HEK293 (cell line): ENCODE data around the gene FAM20B.

Source experiments
- CTCF ChIA-PET: fragments of 350-600 bp; formaldehyde crosslinking; extraction: SDS; loops from one replicate; lab custom pipeline; 2021; ENCODE audit warnings: antibody characterized with exemption; lab: Yijun Ruan, JAX
- POLR2A ChIA-PET: fragments of 300-600 bp; formaldehyde crosslinking; extraction: SDS; loops from one replicate; lab custom pipeline; 2020; ENCODE audit warnings: antibody characterized with exemption, inconsistent platforms; lab: Yijun Ruan, JAX
- H3K27ac ChIP-seq: fragments of 200-500 bp; sonication (Bioruptor generic); 2 replicates; pipeline ENCODE4 v1.5.1; 2014; ENCODE audit warnings: low read depth, low read length, control low read depth, inconsistent platforms; ENCODE audit errors: extremely low read depth
- H3K36me3 ChIP-seq, 2 experiments: fragments of 200-500 bp in 1 of 2; sonication (Bioruptor generic) in 1 of 2; 1 replicate in 1 of 2; 2 replicates in 1 of 2; pipeline ENCODE4 v1.5.1; 2014 to 2017; ENCODE audit warnings: inconsistent platforms in 2 of 2, low read length in 2 of 2; ENCODE audit not compliant: control insufficient read depth in 2 of 2, insufficient read depth in 1 of 2
- H3K4me1 ChIP-seq: fragments of 200-500 bp; sonication (Bioruptor generic); 2 replicates; pipeline ENCODE4 v1.5.1; 2014; ENCODE audit warnings: mild to moderate bottlenecking, low read length, inconsistent platforms; ENCODE audit not compliant: control insufficient read depth, insufficient read depth
- H3K4me3 ChIP-seq: 2 replicates; pipeline ENCODE4 v1.5.1; 2011; ENCODE audit warnings: low read depth, mild to moderate bottlenecking, control low read depth, low read length, moderate library complexity
- H3K9me3 ChIP-seq: fragments of 200-500 bp; sonication (Bioruptor generic); 2 replicates; pipeline ENCODE4 v1.5.1; 2014; ENCODE audit warnings: low read depth, low read length, inconsistent platforms; ENCODE audit not compliant: control insufficient read depth, insufficient read depth
- BCL11B ChIP-seq: fragments of 450-650 bp; formaldehyde crosslinking; IDR thresholded peaks from 2 replicates; pipeline ENCODE4 v1.5.1; 2016; ENCODE audit warnings: low read depth, missing biosample characterization, missing genetic modification characterization
- GLI2 ChIP-seq: fragments of 450-650 bp; formaldehyde crosslinking; IDR thresholded peaks from 2 replicates; pipeline ENCODE4; 2017; ENCODE audit warnings: missing biosample characterization, missing genetic modification characterization, low read depth, borderline replicate concordance
- GLIS1 ChIP-seq: fragments of 450-650 bp; formaldehyde crosslinking; IDR thresholded peaks from 2 replicates; pipeline ENCODE4 v1.5.1; 2016; ENCODE audit warnings: missing biosample characterization, missing genetic modification characterization
- IKZF3 ChIP-seq: fragments of 450-650 bp; IDR thresholded peaks from 2 replicates; pipeline ENCODE4 v1.5.0; 2018; ENCODE audit warnings: missing biosample characterization, mild to moderate bottlenecking, missing genetic modification characterization, moderate library complexity
- KLF10 ChIP-seq: fragments of 450-650 bp; IDR thresholded peaks from 2 replicates; pipeline ENCODE4 v1.5.1; 2018; ENCODE audit warnings: missing biosample characterization, mild to moderate bottlenecking, missing genetic modification characterization
- PRDM1 ChIP-seq: fragments of 450-650 bp; formaldehyde crosslinking; IDR thresholded peaks from 2 replicates; pipeline ENCODE4; 2016; ENCODE audit warnings: missing biosample characterization, missing genetic modification characterization
- WT1 ChIP-seq: fragments of 450-650 bp; formaldehyde crosslinking; IDR thresholded peaks from 2 replicates; pipeline ENCODE4 v1.5.1; 2016; ENCODE audit warnings: missing biosample characterization, missing genetic modification characterization
- ZBTB17 ChIP-seq: fragments of 450-650 bp; formaldehyde crosslinking; IDR thresholded peaks from 2 replicates; pipeline ENCODE4 v1.5.1; 2016; ENCODE audit warnings: missing biosample characterization, missing genetic modification characterization
- ZBTB21 ChIP-seq: fragments of 450-650 bp; formaldehyde crosslinking; IDR thresholded peaks from 2 replicates; pipeline ENCODE4 v1.5.1; 2017; ENCODE audit warnings: missing biosample characterization, missing genetic modification characterization
- ZBTB7A ChIP-seq: fragments of 450-650 bp; formaldehyde crosslinking; IDR thresholded peaks from 2 replicates; pipeline ENCODE4 v1.5.1; 2016; ENCODE audit warnings: low read depth, missing biosample characterization, missing genetic modification characterization
- ZNF202 ChIP-seq: fragments of 450-650 bp; formaldehyde crosslinking; IDR thresholded peaks from 2 replicates; pipeline ENCODE4 v1.5.1; 2016; ENCODE audit warnings: missing biosample characterization, missing genetic modification characterization, borderline replicate concordance
- ZNF335 ChIP-seq: fragments of 450-650 bp; formaldehyde crosslinking; conservative IDR thresholded peaks from 2 replicates; pipeline ENCODE4 v1.5.1; 2016; ENCODE audit warnings: missing biosample characterization, missing genetic modification characterization
- ZNF548 ChIP-seq: fragments of 450-650 bp; formaldehyde crosslinking; IDR thresholded peaks from 2 replicates; pipeline ENCODE4 v1.5.1; 2016; ENCODE audit warnings: missing biosample characterization, missing genetic modification characterization
- ZNF561 ChIP-seq: fragments of 450-650 bp; IDR thresholded peaks from 2 replicates; pipeline ENCODE4 v1.5.1; 2018; ENCODE audit warnings: missing biosample characterization, missing genetic modification characterization, borderline replicate concordance
- TF ChIP-seq, protein P1 (sequence below): IDR thresholded peaks from 2 replicates; pipeline ENCODE4 v1.6.1; 2011; ENCODE audit warnings: mild to moderate bottlenecking, low read depth, low read length, borderline replicate concordance
- TF ChIP-seq, protein P2 (sequence below): fragments of 450-650 bp; formaldehyde crosslinking; IDR thresholded peaks from 2 replicates; pipeline ENCODE4 v1.5.1; 2017; ENCODE audit warnings: missing biosample characterization, mild to moderate bottlenecking, missing genetic modification characterization, moderate library complexity
- TF ChIP-seq, protein P3 (sequence below): fragments of 450-650 bp; formaldehyde crosslinking; IDR thresholded peaks from 2 replicates; pipeline ENCODE4 v1.5.1; 2017; ENCODE audit warnings: missing biosample characterization, missing genetic modification characterization
- TF ChIP-seq, protein P4 (sequence below): fragments of 450-650 bp; formaldehyde crosslinking; IDR thresholded peaks from 2 replicates; pipeline ENCODE4 v1.5.1; 2017; ENCODE audit warnings: missing biosample characterization, missing genetic modification characterization

Gene FAM20B

DNA sequence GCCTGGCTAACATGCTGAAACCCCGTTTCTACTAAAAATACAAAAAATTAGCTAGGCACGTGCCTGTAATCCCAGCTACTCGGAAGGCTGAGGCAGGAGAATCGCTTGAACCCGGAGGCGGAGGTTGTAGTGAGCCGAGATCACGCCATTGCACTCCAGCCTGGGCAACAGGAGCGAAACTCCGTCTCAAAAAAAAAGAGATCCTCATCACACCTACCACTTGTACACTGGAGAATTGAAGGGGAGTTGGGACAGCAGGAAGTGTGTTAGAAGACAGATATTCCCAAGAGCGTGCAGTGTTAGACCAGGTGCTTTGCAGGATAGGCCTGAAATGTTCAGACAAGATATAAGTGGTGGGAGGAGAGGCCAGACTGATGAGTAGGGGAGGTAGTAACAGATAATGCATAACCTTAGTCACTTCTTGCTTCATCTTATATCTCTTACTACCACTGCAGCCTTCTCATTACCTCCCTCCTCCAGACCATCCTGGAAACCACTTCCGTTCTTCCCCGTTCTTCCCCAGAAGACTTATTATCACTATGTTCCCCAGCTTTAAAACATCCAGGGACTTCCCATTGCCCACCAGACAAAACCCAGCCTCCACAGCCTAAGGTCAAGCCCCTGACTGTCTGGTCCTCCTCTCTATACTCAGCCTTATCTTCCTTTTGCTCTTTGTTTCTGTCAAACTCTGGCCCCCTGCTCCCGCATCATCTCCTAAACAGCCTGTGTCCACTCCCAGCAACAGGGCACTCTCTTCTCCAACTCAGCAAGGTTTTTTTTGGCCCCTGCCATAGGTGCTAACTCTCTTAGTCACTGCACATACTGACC lies 21.3 kb downstream of the FAM20B start:
- no peak overlapping the region for H3K27ac ChIP-seq
- TF ChIP-seq ZNF548 (tag by site-specific recombination) (no peak), KLF10 (no peak), ZBTB7A (tag by site-specific recombination) (no peak), WT1 (tag by site-specific recombination) (no peak), ZNF202 (tag by site-specific recombination) (no peak), GLI2 (tag by site-specific recombination) (no peak), ZBTB17 (tag by site-specific recombination) (no peak), IKZF3 (tag by site-specific recombination) (no peak), ZNF335 (tag by site-specific recombination) (no peak), ZBTB21 (no peak), PRDM1 (tag by site-specific recombination) (no peak)
- TF ChIP-seq, protein P1, sequence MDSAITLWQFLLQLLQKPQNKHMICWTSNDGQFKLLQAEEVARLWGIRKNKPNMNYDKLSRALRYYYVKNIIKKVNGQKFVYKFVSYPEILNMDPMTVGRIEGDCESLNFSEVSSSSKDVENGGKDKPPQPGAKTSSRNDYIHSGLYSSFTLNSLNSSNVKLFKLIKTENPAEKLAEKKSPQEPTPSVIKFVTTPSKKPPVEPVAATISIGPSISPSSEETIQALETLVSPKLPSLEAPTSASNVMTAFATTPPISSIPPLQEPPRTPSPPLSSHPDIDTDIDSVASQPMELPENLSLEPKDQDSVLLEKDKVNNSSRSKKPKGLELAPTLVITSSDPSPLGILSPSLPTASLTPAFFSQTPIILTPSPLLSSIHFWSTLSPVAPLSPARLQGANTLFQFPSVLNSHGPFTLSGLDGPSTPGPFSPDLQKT = no peak
- peaks cover 0 to 5% of the 10 kb centered on the region in 2 experiments; a peak in 1 of 3 replicates for H3K36me3 ChIP-seq
- no peak overlapping the region for H3K4me3 ChIP-seq
- no peaks in the 10 kb centered on the region for H3K9me3 ChIP-seq
- CTCF ChIA-PET = no interaction called here
- H3K4me1 ChIP-seq = no peaks in the 10 kb centered on the region
- POLR2A ChIA-PET = no interaction called here

DNA sequence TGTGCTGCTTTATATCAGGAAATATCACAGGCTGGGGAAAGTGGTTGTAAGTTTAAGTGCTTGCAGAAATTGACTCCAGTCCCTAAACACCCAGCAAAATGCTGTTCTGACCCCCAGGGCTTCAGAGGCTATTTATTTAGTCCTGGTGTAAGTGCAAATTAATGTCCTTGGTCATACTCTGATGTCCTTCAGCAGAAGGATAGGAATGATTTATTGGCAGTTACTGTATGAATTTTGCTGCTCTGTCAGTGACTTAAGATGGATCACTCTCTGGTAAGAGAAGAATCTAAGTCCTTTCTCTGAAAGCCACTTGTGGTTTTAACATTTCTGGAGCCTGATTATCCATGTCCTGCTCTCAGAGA lies 21.9 kb downstream of the FAM20B start:
- no peak overlapping the region for H3K27ac ChIP-seq
- no peak for TF ChIP-seq ZNF561
- TF ChIP-seq, protein P2, sequence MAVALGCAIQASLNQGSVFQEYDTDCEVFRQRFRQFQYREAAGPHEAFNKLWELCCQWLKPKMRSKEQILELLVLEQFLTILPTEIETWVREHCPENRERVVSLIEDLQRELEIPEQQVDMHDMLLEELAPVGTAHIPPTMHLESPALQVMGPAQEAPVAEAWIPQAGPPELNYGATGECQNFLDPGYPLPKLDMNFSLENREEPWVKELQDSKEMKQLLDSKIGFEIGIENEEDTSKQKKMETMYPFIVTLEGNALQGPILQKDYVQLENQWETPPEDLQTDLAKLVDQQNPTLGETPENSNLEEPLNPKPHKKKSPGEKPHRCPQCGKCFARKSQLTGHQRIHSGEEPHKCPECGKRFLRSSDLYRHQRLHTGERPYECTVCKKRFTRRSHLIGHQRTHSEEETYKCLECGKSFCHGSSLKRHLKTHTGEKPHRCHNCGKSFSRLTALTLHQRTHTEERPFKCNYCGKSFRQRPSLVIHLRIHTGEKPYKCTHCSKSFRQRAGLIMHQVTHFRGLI (tag by site-specific recombination) = no peak
- TF ChIP-seq, protein P3, sequence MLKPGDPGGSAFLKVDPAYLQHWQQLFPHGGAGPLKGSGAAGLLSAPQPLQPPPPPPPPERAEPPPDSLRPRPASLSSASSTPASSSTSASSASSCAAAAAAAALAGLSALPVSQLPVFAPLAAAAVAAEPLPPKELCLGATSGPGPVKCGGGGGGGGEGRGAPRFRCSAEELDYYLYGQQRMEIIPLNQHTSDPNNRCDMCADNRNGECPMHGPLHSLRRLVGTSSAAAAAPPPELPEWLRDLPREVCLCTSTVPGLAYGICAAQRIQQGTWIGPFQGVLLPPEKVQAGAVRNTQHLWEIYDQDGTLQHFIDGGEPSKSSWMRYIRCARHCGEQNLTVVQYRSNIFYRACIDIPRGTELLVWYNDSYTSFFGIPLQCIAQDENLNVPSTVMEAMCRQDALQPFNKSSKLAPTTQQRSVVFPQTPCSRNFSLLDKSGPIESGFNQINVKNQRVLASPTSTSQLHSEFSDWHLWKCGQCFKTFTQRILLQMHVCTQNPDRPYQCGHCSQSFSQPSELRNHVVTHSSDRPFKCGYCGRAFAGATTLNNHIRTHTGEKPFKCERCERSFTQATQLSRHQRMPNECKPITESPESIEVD (tag by site-specific recombination) = peak; percentile 61
- TF ChIP-seq, protein P4, sequence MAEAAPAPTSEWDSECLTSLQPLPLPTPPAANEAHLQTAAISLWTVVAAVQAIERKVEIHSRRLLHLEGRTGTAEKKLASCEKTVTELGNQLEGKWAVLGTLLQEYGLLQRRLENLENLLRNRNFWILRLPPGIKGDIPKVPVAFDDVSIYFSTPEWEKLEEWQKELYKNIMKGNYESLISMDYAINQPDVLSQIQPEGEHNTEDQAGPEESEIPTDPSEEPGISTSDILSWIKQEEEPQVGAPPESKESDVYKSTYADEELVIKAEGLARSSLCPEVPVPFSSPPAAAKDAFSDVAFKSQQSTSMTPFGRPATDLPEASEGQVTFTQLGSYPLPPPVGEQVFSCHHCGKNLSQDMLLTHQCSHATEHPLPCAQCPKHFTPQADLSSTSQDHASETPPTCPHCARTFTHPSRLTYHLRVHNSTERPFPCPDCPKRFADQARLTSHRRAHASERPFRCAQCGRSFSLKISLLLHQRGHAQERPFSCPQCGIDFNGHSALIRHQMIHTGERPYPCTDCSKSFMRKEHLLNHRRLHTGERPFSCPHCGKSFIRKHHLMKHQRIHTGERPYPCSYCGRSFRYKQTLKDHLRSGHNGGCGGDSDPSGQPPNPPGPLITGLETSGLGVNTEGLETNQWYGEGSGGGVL (tag by site-specific recombination) = no peak
- no peak for TF ChIP-seq BCL11B (tag by site-specific recombination)
- TF ChIP-seq GLIS1 = peak; percentile 69
- TF ChIP-seq, all 188 proteins: peak for 2
- CTCF ChIA-PET = interaction anchor here (0.6 to 0.7 kb wide), 2 partner anchors 162 to 736 kb away, joined by 4 read pairs; no protein-coding TSS in a partner anchor
- peaks cover 0 to 5% of the 10 kb centered on the region in 2 experiments; a peak in 1 of 3 replicates for H3K36me3 ChIP-seq
- no peak overlapping the region for H3K4me3 ChIP-seq
- no peaks in the 10 kb centered on the region for H3K9me3 ChIP-seq
- H3K4me1 ChIP-seq = no peaks in the 10 kb centered on the region
- POLR2A ChIA-PET = no interaction called here
